Measurements from ENCODE around the gene ERMP1. TPM values are rescaled to one million over a fixed set of nuclear protein-coding genes. Genes with fewer than 3 reads are reported as not detected.

ERMP1 gene
- total and polyA plus RNA-seq, 2 donors from 2014 or later, result 34.4 to 89.6 TPM

DNA sequence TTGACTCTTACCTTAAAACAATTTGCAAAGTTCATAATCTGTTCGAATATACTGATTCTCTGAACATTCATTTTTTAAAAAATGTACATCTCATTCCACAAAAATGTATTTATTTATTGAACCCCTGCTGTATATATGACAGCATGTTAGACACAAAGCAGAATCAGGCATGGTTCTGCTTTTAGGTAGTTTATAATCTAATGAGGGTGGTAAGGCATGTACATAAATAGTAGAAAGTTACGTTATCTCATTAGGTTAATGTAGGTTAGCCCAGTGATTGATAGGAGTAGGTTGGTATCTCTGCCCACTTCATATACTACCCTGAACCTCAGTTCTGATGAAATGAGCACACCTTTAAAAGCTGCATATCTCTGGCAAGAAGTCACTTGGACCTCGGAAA lies 89.8 kb downstream of the ERMP1 start:
- Histone ChIP-seq H3K36me3 (ENCODE audit: control insufficient read depth in 2 of 3, insufficient read depth in 3 of 3, low read length in 3 of 3) (peaks cover 0 to 21% (median 12%) of the 10 kb centered on the region in 3 donors), H3K9ac (ENCODE audit: low read length in 3 of 3) (no peak overlapping the region), H3K27ac (ENCODE audit: low read depth in 2 of 2, low read length in 2 of 2) (no peak overlapping the region), H3K4me1 (ENCODE audit: control insufficient read depth in 2 of 3, insufficient read depth in 2 of 3, low read depth in 1 of 3, low read length in 3 of 3) (no peaks in the 10 kb centered on the region), H3K4me3 (ENCODE audit: low read length in 3 of 3) (no peak overlapping the region), H3K27me3 (ENCODE audit: control insufficient read depth, insufficient read depth, low read length) (no peaks in the 10 kb centered on the region), H3K9me3 (ENCODE audit: control insufficient read depth in 2 of 3, insufficient read depth in 1 of 3, low read length in 3 of 3) (no peaks in the 10 kb centered on the region)
- DNase-seq (no peak), FAIRE-seq (no peak)
- intact Hi-C loops (cut with DNase I), result no loop called here
- TF ChIP-seq, protein P1, sequence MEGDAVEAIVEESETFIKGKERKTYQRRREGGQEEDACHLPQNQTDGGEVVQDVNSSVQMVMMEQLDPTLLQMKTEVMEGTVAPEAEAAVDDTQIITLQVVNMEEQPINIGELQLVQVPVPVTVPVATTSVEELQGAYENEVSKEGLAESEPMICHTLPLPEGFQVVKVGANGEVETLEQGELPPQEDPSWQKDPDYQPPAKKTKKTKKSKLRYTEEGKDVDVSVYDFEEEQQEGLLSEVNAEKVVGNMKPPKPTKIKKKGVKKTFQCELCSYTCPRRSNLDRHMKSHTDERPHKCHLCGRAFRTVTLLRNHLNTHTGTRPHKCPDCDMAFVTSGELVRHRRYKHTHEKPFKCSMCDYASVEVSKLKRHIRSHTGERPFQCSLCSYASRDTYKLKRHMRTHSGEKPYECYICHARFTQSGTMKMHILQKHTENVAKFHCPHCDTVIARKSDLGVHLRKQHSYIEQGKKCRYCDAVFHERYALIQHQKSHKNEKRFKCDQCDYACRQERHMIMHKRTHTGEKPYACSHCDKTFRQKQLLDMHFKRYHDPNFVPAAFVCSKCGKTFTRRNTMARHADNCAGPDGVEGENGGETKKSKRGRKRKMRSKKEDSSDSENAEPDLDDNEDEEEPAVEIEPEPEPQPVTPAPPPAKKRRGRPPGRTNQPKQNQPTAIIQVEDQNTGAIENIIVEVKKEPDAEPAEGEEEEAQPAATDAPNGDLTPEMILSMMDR (IDR thresholded peaks at IDR 0.05; ENCODE audit: borderline replicate concordance, extremely low read depth, insufficient read depth), result no peak

DNA sequence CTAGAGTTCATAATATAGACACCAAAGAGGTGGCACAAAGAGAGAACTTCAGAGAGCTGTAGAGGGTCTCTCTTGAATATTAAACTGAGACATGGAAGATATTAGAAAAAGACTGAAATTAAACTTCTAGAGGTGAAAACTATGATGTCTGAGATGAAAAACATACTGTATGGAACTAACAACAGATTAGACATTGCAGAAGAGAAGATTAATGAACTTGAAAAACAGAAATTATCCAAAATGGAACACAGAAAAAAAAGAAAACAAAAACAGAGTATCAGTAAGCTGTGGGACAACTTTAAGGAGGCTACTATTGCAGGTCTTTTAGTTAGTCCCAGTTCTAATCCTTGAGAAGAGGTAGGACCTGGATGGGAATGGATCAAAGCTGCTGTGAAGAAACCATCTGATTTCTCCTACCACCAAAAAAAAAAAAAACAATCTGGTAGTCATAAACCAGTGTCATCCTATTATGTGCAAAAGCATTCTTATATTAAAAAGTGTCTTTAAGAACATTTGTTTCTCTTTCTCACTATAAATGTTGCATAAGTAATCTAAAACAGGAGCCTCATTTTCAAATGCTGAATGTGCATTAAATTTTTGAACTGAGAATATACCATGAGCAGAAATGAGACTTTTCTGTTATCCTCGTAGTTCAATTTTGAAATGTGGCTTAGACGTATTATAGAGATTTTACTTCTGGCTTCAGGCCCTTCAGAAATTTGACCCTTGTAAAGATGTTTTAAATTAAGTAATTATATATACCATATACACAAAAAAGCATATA lies 96.2 kb downstream of the ERMP1 start:
- no peaks in the 10 kb centered on the region for H3K4me1 ChIP-seq (ENCODE audit: control insufficient read depth in 2 of 3, insufficient read depth in 2 of 3, low read depth in 1 of 3, low read length in 3 of 3)
- H3K9me3 ChIP-seq (ENCODE audit: control insufficient read depth in 2 of 3, insufficient read depth in 1 of 3, low read length in 3 of 3), result no peaks in the 10 kb centered on the region
- H3K36me3 ChIP-seq (ENCODE audit: control insufficient read depth in 2 of 3, insufficient read depth in 3 of 3, low read length in 3 of 3), result peaks cover 0 to 2% (median 0%) of the 10 kb centered on the region in 3 donors
- H3K27ac ChIP-seq (ENCODE audit: low read depth in 2 of 2, low read length in 2 of 2), result no peak overlapping the region
- intact Hi-C loops (cut with DNase I), result no loop called here
- FAIRE-seq (no peak), DNase-seq (no peak)
- TF ChIP-seq, protein P1 (IDR thresholded peaks at IDR 0.05; ENCODE audit: borderline replicate concordance, extremely low read depth, insufficient read depth), result no peak
- H3K27me3 ChIP-seq (ENCODE audit: control insufficient read depth, insufficient read depth, low read length), result no peaks in the 10 kb centered on the region
- no peak overlapping the region for H3K4me3 ChIP-seq (ENCODE audit: low read length in 3 of 3)
- H3K9ac ChIP-seq (ENCODE audit: low read length in 3 of 3), result no peak overlapping the region

DNA sequence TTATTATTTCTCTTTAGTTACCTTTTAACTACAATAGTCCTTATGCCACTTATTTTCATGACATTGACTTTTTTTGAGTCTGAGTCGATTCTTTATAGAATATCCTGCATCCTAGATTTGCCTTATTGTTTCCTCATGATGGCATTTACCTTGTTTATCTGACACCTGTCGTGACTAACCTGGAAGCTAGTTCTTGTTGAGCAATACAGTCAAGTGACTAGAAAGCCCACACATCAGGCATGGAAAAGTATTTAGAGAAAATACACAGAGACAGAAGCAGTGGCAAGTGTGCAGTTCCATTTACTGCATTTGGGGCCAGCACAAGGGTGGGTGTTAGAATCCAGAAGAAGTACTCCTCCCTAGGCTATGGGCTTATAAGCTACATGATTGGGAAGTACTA lies 97.8 kb downstream of the ERMP1 start:
- intact Hi-C loops (cut with DNase I), result no loop called here
- no peak overlapping the region for H3K27ac ChIP-seq (ENCODE audit: low read depth in 2 of 2, low read length in 2 of 2)
- no peaks in the 10 kb centered on the region for H3K4me1 ChIP-seq (ENCODE audit: control insufficient read depth in 2 of 3, insufficient read depth in 2 of 3, low read depth in 1 of 3, low read length in 3 of 3)
- FAIRE-seq (no peak), DNase-seq (no peak)
- no peaks in the 10 kb centered on the region for H3K27me3 ChIP-seq (ENCODE audit: control insufficient read depth, insufficient read depth, low read length)
- no peaks in the 10 kb centered on the region for H3K9me3 ChIP-seq (ENCODE audit: control insufficient read depth in 2 of 3, insufficient read depth in 1 of 3, low read length in 3 of 3)
- no peak overlapping the region for H3K9ac ChIP-seq (ENCODE audit: low read length in 3 of 3)
- H3K36me3 ChIP-seq (ENCODE audit: control insufficient read depth in 2 of 3, insufficient read depth in 3 of 3, low read length in 3 of 3), result peaks cover 0 to 2% (median 0%) of the 10 kb centered on the region in 3 donors
- TF ChIP-seq, protein P1 (IDR thresholded peaks at IDR 0.05; ENCODE audit: borderline replicate concordance, extremely low read depth, insufficient read depth), result no peak
- no peak overlapping the region for H3K4me3 ChIP-seq (ENCODE audit: low read length in 3 of 3)

Other genes starting within 250 kb of the ERMP1 start
- gene RIC1, start 204.0 kb downstream of the ERMP1 start, total RNA-seq, result 21.1 TPM
- gene RIC1, start 204.0 kb downstream of the ERMP1 start, polyA plus RNA-seq (ENCODE audit: insufficient read depth, low read depth, low replicate concordance), result 2.9 TPM
- gene MLANA, start 57.8 kb upstream of the ERMP1 start, total RNA-seq, result not detected
- gene MLANA, start 57.8 kb upstream of the ERMP1 start, polyA plus RNA-seq (ENCODE audit: insufficient read depth, low read depth, low replicate concordance), result not detected
- 19.5 TPM for gene RANBP6, start 182.5 kb upstream of the ERMP1 start, total RNA-seq
- gene RANBP6, start 182.5 kb upstream of the ERMP1 start, polyA plus RNA-seq (ENCODE audit: insufficient read depth, low read depth, low replicate concordance), result 9.5 TPM

Measured in kidney (tissue), 14 donors.